ENCODE data around the gene AKAP9. TPM values are rescaled to one million over a fixed set of nuclear protein-coding genes. Genes with fewer than 3 reads are reported as not detected.
"Not testable (repeated sequence)": the region's sequence is repeated elsewhere in the genome, so short reads cannot be mapped to it uniquely, and the experiment has no call there.

The AKAP9 gene
- total and polyA plus RNA-seq, 4 donors: 11.4 to 203 (median 40.0) TPM

DNA sequence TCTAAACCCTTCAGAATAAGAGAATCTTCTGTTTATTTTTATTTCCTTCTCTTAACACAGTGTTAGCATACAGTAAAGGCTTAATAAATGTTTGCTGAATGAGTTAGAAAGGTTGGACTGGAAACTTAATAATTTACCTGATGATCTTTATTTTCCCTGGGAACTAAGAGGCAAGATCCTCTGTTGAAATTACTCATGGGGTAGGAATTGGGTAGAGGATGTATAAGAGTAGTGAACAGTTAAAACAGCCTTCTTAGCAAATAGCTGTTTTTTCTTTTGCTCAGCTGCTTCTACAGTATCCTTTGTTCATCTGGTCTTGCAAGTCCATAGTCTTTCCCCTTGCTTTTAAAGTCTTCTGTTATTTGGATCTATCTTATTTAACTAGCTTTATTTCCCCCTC is 80.0 kb downstream of the AKAP9 start:
- ATAC-seq (ENCODE audit: insufficient read depth, low FRiP score) (no peak), DNase-seq (no peak)
- Histone ChIP-seq H3K4me3 (no peak overlapping the region), H3K36me3 (ENCODE audit: control insufficient read depth in 4 of 4, insufficient read depth in 4 of 4, low read length in 4 of 4) (peaks cover 3 to 16% (median 10%) of the 10 kb centered on the region in 4 donors), H3K27me3 (ENCODE audit: control insufficient read depth in 3 of 3, insufficient read depth in 3 of 3, low read length in 2 of 3) (no peaks in the 10 kb centered on the region), H3K9me3 (ENCODE audit: control insufficient read depth in 4 of 4, insufficient read depth in 3 of 4, low read length in 3 of 4) (no peaks in the 10 kb centered on the region), H3K9ac (ENCODE audit: insufficient read depth in 1 of 2, low read length in 2 of 2) (no peak overlapping the region), H3K27ac (ENCODE audit: low read depth in 1 of 2, low read length in 1 of 2) (no peak overlapping the region), H3K4me1 (ENCODE audit: control insufficient read depth in 5 of 5, insufficient read depth in 5 of 5, low read length in 5 of 5) (peaks cover 0 to 4% (median 0%) of the 10 kb centered on the region in 5 donors)
- TF ChIP-seq, protein P1, sequence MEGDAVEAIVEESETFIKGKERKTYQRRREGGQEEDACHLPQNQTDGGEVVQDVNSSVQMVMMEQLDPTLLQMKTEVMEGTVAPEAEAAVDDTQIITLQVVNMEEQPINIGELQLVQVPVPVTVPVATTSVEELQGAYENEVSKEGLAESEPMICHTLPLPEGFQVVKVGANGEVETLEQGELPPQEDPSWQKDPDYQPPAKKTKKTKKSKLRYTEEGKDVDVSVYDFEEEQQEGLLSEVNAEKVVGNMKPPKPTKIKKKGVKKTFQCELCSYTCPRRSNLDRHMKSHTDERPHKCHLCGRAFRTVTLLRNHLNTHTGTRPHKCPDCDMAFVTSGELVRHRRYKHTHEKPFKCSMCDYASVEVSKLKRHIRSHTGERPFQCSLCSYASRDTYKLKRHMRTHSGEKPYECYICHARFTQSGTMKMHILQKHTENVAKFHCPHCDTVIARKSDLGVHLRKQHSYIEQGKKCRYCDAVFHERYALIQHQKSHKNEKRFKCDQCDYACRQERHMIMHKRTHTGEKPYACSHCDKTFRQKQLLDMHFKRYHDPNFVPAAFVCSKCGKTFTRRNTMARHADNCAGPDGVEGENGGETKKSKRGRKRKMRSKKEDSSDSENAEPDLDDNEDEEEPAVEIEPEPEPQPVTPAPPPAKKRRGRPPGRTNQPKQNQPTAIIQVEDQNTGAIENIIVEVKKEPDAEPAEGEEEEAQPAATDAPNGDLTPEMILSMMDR (IDR thresholded peaks at IDR 0.05; ENCODE audit: control extremely low read depth, extremely low read depth): no peak

DNA sequence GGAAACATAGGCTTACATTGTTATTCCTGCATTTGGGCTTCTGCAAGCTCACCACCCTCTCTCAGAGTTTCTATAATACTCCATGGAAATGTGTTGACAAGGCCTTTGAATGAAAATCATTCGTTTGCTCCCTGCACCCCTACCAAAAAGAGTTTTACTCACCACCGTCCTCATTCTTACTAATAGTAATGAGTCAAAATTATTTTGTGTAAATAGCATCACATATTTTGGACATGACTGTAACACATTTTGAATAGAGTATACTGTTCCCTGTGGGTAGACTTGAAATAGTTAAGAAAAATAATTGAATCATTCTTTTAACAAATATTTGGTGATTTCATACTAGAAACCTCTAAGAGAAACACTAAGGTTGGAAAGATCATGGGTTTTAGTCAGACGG is 84.6 kb downstream of the AKAP9 start:
- 84 to 94% methylated on average over 3 of the region's 3 CpGs for WGBS, 2 donors

DNA sequence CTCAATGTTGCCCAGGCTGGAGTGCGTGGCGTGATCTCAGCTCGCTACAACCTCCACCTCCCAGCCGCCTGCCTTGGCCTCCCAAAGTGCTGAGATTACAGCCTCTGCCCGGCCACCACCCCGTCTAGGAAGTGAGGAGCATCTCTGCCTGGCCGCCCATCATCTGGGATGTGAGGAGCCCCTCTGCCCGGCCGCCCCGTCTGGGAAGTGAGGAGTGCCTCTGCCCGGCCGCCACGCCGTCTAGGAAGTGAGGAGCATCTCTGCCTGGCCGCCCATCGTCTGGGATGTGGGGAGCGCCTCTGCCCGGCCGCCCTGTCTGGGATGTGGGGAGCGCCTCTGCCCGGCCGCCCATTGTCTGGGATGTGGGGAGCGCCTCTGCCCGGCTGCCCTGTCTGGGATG is 86.0 kb downstream of the AKAP9 start:
- not testable (repeated sequence) for H3K4me1 ChIP-seq (ENCODE audit: control insufficient read depth in 5 of 5, insufficient read depth in 5 of 5, low read length in 5 of 5); H3K4me3 ChIP-seq; H3K27ac ChIP-seq (ENCODE audit: low read depth in 1 of 2, low read length in 1 of 2); H3K27me3 ChIP-seq (ENCODE audit: control insufficient read depth in 3 of 3, insufficient read depth in 3 of 3, low read length in 2 of 3); ATAC-seq (ENCODE audit: insufficient read depth, low FRiP score); H3K9ac ChIP-seq (ENCODE audit: insufficient read depth in 1 of 2, low read length in 2 of 2); DNase-seq
- WGBS, 2 donors: 98 to 99% methylated on average over 24 of the region's 24 CpGs
- Histone ChIP-seq H3K36me3 (ENCODE audit: control insufficient read depth in 4 of 4, insufficient read depth in 4 of 4, low read length in 4 of 4) (peaks cover 12 to 17% (median 15%) of the 10 kb centered on the region in 4 donors), H3K9me3 (ENCODE audit: control insufficient read depth in 4 of 4, insufficient read depth in 3 of 4, low read length in 3 of 4) (peaks cover 0 to 12% (median 0%) of the 10 kb centered on the region in 4 donors)

More for the DNA sequence above, 84.6 kb downstream of the AKAP9 start:
- no peak overlapping the region for H3K4me3 ChIP-seq
- no peaks in the 10 kb centered on the region for H3K4me1 ChIP-seq (ENCODE audit: control insufficient read depth in 5 of 5, insufficient read depth in 5 of 5, low read length in 5 of 5)
- H3K9me3 ChIP-seq (ENCODE audit: control insufficient read depth in 4 of 4, insufficient read depth in 3 of 4, low read length in 3 of 4): peaks cover 0 to 12% (median 0%) of the 10 kb centered on the region in 4 donors
- no peaks in the 10 kb centered on the region for H3K27me3 ChIP-seq (ENCODE audit: control insufficient read depth in 3 of 3, insufficient read depth in 3 of 3, low read length in 2 of 3)
- DNase-seq (no peak), ATAC-seq (ENCODE audit: insufficient read depth, low FRiP score) (no peak)
- peaks cover 7 to 17% (median 14%) of the 10 kb centered on the region in 4 donors for H3K36me3 ChIP-seq (ENCODE audit: control insufficient read depth in 4 of 4, insufficient read depth in 4 of 4, low read length in 4 of 4)
- H3K27ac ChIP-seq (ENCODE audit: low read depth in 1 of 2, low read length in 1 of 2): no peak overlapping the region
- TF ChIP-seq, protein P1 (IDR thresholded peaks at IDR 0.05; ENCODE audit: control extremely low read depth, extremely low read depth): no peak
- H3K9ac ChIP-seq (ENCODE audit: insufficient read depth in 1 of 2, low read length in 2 of 2): no peak overlapping the region

DNA sequence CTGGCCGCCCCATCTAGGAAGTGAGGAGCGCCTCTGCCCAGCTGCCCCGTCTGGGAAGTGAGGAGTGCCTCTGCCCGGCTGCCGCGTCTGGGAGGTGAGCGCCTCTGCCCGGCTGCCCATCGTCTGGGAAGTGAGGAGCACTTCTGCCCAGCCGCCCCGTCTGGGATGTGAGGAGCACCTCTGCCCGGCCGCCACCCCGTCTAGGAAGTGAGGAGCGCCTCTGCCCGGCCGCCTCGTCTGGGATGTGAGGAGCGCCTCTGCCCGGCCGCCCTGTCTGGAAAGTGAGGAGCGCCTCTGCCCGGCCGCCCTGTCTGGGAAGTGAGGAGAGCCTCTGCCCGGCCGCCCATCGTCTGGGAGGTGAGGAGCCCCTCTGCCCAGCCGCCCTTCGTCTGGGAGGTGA is 86.5 kb downstream of the AKAP9 start:
- peaks cover 0 to 12% (median 0%) of the 10 kb centered on the region in 4 donors for H3K9me3 ChIP-seq (ENCODE audit: control insufficient read depth in 4 of 4, insufficient read depth in 3 of 4, low read length in 3 of 4)
- not testable (repeated sequence) for H3K4me3 ChIP-seq; DNase-seq; H3K4me1 ChIP-seq (ENCODE audit: control insufficient read depth in 5 of 5, insufficient read depth in 5 of 5, low read length in 5 of 5); ATAC-seq (ENCODE audit: insufficient read depth, low FRiP score); H3K9ac ChIP-seq (ENCODE audit: insufficient read depth in 1 of 2, low read length in 2 of 2); H3K27me3 ChIP-seq (ENCODE audit: control insufficient read depth in 3 of 3, insufficient read depth in 3 of 3, low read length in 2 of 3); H3K27ac ChIP-seq (ENCODE audit: low read depth in 1 of 2, low read length in 1 of 2)
- 98% methylated on average over 28 to 29 of the region's 29 CpGs for WGBS, 2 donors
- H3K36me3 ChIP-seq (ENCODE audit: control insufficient read depth in 4 of 4, insufficient read depth in 4 of 4, low read length in 4 of 4): peaks cover 13 to 17% (median 15%) of the 10 kb centered on the region in 4 donors
